DMS 273 (cell line): Measurements from ENCODE around the gene MEIG1.
"Not testable (repeated sequence)": the region's sequence is repeated elsewhere in the genome, so short reads cannot be mapped to it uniquely, and the experiment has no call there.

ENCODE experiments used
- DNase-seq: peaks from one replicate; lab custom pipeline; 2025; ENCODE audit not compliant: unreplicated experiment; lab: John Stamatoyannopoulos, UW

Gene MEIG1, protein sequence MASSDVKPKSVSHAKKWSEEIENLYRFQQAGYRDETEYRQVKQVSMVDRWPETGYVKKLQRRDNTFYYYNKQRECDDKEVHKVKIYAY

DNA sequence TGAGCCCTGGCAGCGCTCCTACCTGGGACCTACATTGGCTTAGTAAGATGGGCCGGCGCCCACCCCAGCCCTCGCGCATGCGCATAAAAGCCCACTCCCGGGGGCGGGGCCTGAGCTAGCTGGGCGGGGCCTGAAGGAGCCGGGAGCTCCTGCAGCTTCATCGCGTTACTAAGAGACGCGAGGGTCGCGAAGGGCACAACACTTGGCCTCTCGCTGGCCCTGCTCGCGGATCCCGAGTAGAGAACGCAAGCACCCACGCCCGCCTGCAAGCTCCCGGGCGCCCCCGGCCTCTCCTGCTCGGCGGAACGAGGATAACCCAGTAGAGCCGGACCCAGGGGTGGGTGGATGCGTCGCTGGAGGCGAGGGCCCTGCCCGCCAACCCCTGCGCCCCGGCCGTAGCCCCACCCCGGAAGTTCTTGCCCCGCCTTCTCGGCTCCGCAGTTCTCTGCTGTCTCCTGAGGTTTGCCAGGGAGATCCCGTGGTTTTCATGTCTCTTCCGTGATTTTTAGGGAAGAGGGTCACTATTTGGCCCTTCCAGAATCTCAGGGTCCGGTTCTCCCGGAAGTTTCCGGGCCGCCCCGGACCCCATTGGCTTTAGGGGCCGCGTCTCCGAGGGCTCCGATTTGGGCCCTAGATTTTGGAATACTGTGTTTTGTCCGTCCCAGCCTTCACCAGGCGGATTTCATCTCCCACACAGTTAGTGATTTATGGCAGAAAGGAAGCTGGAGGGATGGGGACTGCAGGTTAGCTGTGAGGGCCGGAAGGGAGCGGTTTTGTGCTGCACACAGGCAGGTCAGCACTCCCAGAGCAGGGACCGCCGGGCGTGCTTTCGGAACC lies at the start of gene MEIG1:
TSS of gene MEIG1 (plus strand) at position 168 of the 837 bp plus-strand sequence. CDS start 7,081 bp downstream, outside the sequence.
- peak; percentile 95 for DNase-seq

- no peak for DNase-seq
Measured at GRCh38 chr10:14910953-14911352, 48.2 kb upstream of the MEIG1 start.

GRCh38 chr10:14911801-14912200 lies 47.4 kb upstream of the MEIG1 start:
- DNase-seq: no peak

DNA sequence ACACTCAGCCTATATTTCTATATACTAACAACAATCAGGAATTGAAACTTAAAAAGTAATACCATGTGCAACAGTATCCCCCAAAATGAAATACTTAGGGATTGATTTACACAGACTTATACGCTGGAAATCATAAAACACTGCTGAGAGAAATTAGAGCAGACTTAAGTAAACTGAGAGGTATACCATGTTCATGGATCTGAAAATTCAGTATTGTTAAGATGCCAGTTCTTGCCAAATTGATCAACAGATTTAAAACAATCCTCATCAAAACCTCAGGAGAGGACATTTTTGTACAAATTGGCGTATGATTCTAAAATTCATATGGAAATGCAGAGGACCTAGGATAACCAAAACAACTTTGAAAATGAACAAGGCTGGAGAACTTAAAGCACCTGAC lies 42.6 kb upstream of the MEIG1 start:
- DNase-seq: no peak

GRCh38 chr10:14917827-14918226 lies 41.4 kb upstream of the MEIG1 start:
- no peak for DNase-seq

GRCh38 chr10:14918964-14919363 lies 40.2 kb upstream of the MEIG1 start:
- DNase-seq: no peak

DNA sequence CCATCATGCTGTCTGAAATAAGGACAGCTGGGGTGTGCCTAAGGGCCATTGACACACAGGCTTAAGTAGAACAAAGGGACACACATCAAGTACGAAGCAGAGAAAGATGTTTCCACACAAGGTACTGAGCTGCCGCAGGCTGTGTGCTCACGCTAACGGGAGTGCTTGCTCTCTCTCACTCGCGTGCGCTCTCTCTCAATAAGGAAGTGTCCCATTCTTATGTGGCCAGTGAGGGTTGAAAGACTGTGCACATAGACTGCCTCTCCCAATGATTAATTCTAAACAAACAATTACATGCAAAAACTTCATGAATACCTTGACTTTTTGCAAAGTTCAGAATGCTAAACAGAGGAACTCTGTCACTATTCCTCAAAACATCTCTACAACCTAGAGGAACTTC lies 35.2 kb upstream of the MEIG1 start:
- no peak for DNase-seq

GRCh38 chr10:14925268-14925667 lies 33.9 kb upstream of the MEIG1 start:
- DNase-seq: no peak

GRCh38 chr10:14926061-14926470 lies 33.1 kb upstream of the MEIG1 start:
- no peak for DNase-seq

GRCh38 chr10:14926722-14927416 lies 32.3 kb upstream of the MEIG1 start:
- no peak for DNase-seq

DNA sequence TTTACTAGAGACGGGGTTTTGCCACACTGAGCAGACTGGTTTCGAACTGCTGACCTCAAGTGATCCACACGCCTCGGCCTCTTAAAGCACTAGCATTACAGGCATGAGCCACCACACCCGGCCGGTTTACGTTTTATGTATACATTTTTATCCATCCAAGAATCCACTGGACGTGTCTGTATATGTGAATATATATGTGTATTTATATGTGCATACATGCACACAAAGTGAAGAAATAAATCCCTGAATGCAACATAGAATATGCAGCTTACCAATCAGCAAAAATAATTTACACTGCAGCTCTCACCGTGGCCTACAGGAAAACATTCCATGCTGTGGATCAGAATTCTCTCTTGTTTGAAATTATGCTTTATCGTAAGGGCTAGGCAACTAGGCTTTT lies 28.6 kb upstream of the MEIG1 start:
- no peak for DNase-seq

- no peak for DNase-seq
Measured at GRCh38 chr10:14936584-14936983, 22.6 kb upstream of the MEIG1 start.

- not testable (repeated sequence) for DNase-seq
Measured at GRCh38 chr10:14938971-14939370, 20.2 kb upstream of the MEIG1 start.

- DNase-seq: not testable (repeated sequence)
Measured at GRCh38 chr10:14942147-14942949, 16.8 kb upstream of the MEIG1 start.

- not testable (repeated sequence) for DNase-seq
Measured at GRCh38 chr10:14942950-14943338, 16.2 kb upstream of the MEIG1 start.

- no peak for DNase-seq
Measured at GRCh38 chr10:14945108-14945507, 14.1 kb upstream of the MEIG1 start.

GRCh38 chr10:14947268-14947667 lies 11.9 kb upstream of the MEIG1 start:
- no peak for DNase-seq

DNA sequence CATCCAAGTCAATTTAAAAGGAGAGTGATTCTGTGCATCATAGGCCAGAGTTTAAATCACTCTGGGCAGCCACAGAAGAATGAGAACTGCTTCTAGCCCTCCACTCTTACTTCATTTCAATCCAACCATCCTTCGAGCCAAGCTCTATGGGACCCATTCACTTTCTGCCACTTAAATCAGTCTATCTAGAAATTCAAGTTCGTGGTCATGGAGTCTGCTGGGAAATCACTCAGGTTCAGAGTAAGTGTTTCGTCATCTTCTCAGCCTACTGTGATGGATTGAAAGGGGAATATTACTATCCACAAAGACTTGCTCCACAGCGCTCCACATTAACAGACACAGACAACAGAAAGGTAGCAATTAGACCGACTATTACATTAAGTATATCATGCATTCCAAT lies 9.9 kb upstream of the MEIG1 start:
- DNase-seq: no peak

- no peak for DNase-seq
Measured at GRCh38 chr10:14952851-14953423, 6.3 kb upstream of the MEIG1 start.

- DNase-seq: peak; percentile 28
Measured at GRCh38 chr10:14953424-14954000, 5.7 kb upstream of the MEIG1 start.
